CD4-positive, alpha-beta memory T cell (primary cell): ENCODE data around the gene PRDM15. TPM values are rescaled to one million over a fixed set of nuclear protein-coding genes. Genes with fewer than 3 reads are reported as not detected.

Experiments
- CTCF ChIA-PET: fragments of 350-600 bp; sonication (Branson Sonifier 250); formaldehyde crosslinking; loops from one replicate; lab custom pipeline; 2021; ENCODE audit warnings: inconsistent platforms; ENCODE audit not compliant: partially characterized antibody; lab: Charles Lee
- POLR2A ChIA-PET: fragments of 350-600 bp; sonication (Branson Sonifier 250); formaldehyde crosslinking; loops from one replicate; lab custom pipeline; 2021; ENCODE audit not compliant: partially characterized antibody; lab: Charles Lee
- DNase-seq, 5 donors: peaks; one replicate each; pipeline versions ENCODE4 v3.0.0 to v3.0.0-alpha.2; 2020 to 2022; ENCODE audit warnings: mixed read lengths in 1 of 5
- H3K27ac ChIP-seq: one replicate; pipeline ENCODE4 v1.7.0; 2013; ENCODE audit warnings: low read depth, low read length
- H3K27me3 ChIP-seq: 2 replicates; pipeline ENCODE4 v1.7.0; 2013; ENCODE audit warnings: mild to moderate bottlenecking, low read length, moderate library complexity; ENCODE audit not compliant: insufficient read depth
- H3K36me3 ChIP-seq: 2 replicates; pipeline ENCODE4 v1.7.0; 2013; ENCODE audit warnings: mild to moderate bottlenecking, low read length, moderate library complexity; ENCODE audit not compliant: insufficient read depth
- H3K4me1 ChIP-seq: 2 replicates; pipeline ENCODE4 v1.7.0; 2013; ENCODE audit warnings: mild to moderate bottlenecking, low read length, moderate library complexity; ENCODE audit not compliant: insufficient read depth
- H3K4me3 ChIP-seq, 2 donors: one replicate each; pipeline ENCODE4 v1.7.0; 2013; ENCODE audit warnings: low read length in 2 of 2, mild to moderate bottlenecking in 1 of 2
- H3K9me3 ChIP-seq, 2 donors: one replicate each; pipeline ENCODE4 v1.7.0; 2013; ENCODE audit warnings: low read length in 2 of 2, control low read depth in 1 of 2; ENCODE audit not compliant: control insufficient read depth in 1 of 2
- H3K27ac Mint-ChIP-seq, 7 donors: one replicate each; pipeline ENCODE4 v1.8.0; 2020 to 2021; ENCODE audit warnings: mixed read lengths in 7 of 7, mild to moderate bottlenecking in 6 of 7, inconsistent platforms in 3 of 7, moderate library complexity in 3 of 7
- H3K27me3 Mint-ChIP-seq, 2 donors: one replicate each; pipeline ENCODE4 v1.8.0; 2020 to 2021; ENCODE audit warnings: mixed read lengths in 2 of 2
- H3K36me3 Mint-ChIP-seq, 2 donors: one replicate each; pipeline ENCODE4 v1.8.0; 2020 to 2021; ENCODE audit warnings: mixed read lengths in 2 of 2, inconsistent platforms in 1 of 2, mild to moderate bottlenecking in 1 of 2
- H3K4me1 Mint-ChIP-seq, 4 donors: one replicate each; pipeline ENCODE4 v1.8.0; 2020 to 2021; ENCODE audit warnings: mixed read lengths in 4 of 4, mild to moderate bottlenecking in 1 of 4
- H3K4me3 Mint-ChIP-seq, 8 donors: one replicate each; pipeline ENCODE4 v1.8.0; 2020 to 2021; ENCODE audit warnings: mixed read lengths in 8 of 8, mild to moderate bottlenecking in 7 of 8, moderate library complexity in 6 of 8, inconsistent platforms in 3 of 8
- H3K9me3 Mint-ChIP-seq, 8 donors: one replicate each; pipeline ENCODE4 v1.8.0; 2020 to 2021; ENCODE audit warnings: mixed read lengths in 8 of 8, mild to moderate bottlenecking in 5 of 8, inconsistent platforms in 3 of 8, moderate library complexity in 1 of 8
- intact Hi-C: fragments of 100-400 bp; cut with micrococcal nuclease; formaldehyde crosslinking; loops from one replicate; pipeline ENCODE4 v1.15.1; 2023
- polyA plus RNA-seq, 2 donors: library from polyadenylated mRNA; unstranded; fragments of 300-500 nt; fragmentation: Illumina TruSeq; gene quantifications; one replicate each; pipeline ENCODE4 v1.2.3, GENCODE V29; 2021
- total RNA-seq, 2 experiments: library from RNA; stranded (reverse); gene quantifications; one replicate each; pipeline ENCODE4 v1.2.3, GENCODE V29; 2021

The PRDM15 gene
- total and polyA plus RNA-seq, 4 experiments from 2014 or later: 0.50 to 14.3 (median 8.8) TPM

- H3K9me3 Mint-ChIP-seq: no peaks in the 10 kb centered on the region
- DNase-seq: no peak
- ChIA-PET POLR2A (no interaction called here), CTCF (no interaction called here)
- Histone ChIP-seq H3K9me3 (no peaks in the 10 kb centered on the region), H3K4me1 (peaks cover 15% of the 10 kb centered on the region), H3K36me3 (no peaks in the 10 kb centered on the region), H3K27me3 (no peaks in the 10 kb centered on the region), H3K4me3 (no peak overlapping the region), H3K27ac (no peak overlapping the region)
- intact Hi-C loops: no loop called here
- no peaks in the 10 kb centered on the region for H3K27me3 Mint-ChIP-seq
- peaks cover 12 to 39% (median 28%) of the 10 kb centered on the region in 4 donors for H3K4me1 Mint-ChIP-seq
- no peak overlapping the region for H3K4me3 Mint-ChIP-seq
- H3K27ac Mint-ChIP-seq: no peak overlapping the region
- H3K36me3 Mint-ChIP-seq: peaks cover 13 to 14% of the 10 kb centered on the region in 2 donors
Observed at GRCh38 chr21:41873005-41873404, 6.1 kb downstream of the PRDM15 start.

- Mint-ChIP-seq H3K9me3 (no peaks in the 10 kb centered on the region), H3K27ac (no peak overlapping the region), H3K4me1 (peaks cover 6 to 24% (median 16%) of the 10 kb centered on the region in 4 donors), H3K27me3 (no peaks in the 10 kb centered on the region), H3K36me3 (peaks cover 13 to 14% of the 10 kb centered on the region in 2 donors), H3K4me3 (no peak overlapping the region)
- Histone ChIP-seq H3K36me3 (no peaks in the 10 kb centered on the region), H3K27me3 (no peaks in the 10 kb centered on the region), H3K27ac (no peak overlapping the region), H3K4me3 (no peak overlapping the region), H3K9me3 (no peaks in the 10 kb centered on the region), H3K4me1 (no peaks in the 10 kb centered on the region)
- intact Hi-C loops: no loop called here
- ChIA-PET CTCF (interaction anchor here (0.9 kb wide), 1 partner anchor 15 kb away, joined by 3 read pairs; no protein-coding TSS in a partner anchor), POLR2A (no interaction called here)
- DNase-seq: no peak
Observed at GRCh38 chr21:41871293-41872030, 7.7 kb downstream of the PRDM15 start.

GRCh38 chr21:41869771-41870170 lies 9.4 kb downstream of the PRDM15 start:
- ChIA-PET POLR2A (no interaction called here), CTCF (no interaction called here)
- Mint-ChIP-seq H3K4me3 (no peak overlapping the region), H3K27me3 (no peaks in the 10 kb centered on the region), H3K36me3 (peaks cover 8 to 14% of the 10 kb centered on the region in 2 donors), H3K4me1 (peaks cover 12 to 25% (median 18%) of the 10 kb centered on the region in 4 donors), H3K9me3 (no peaks in the 10 kb centered on the region), H3K27ac (no peak overlapping the region)
- H3K4me3 ChIP-seq: no peak overlapping the region
- H3K4me1 ChIP-seq: no peaks in the 10 kb centered on the region
- H3K9me3 ChIP-seq: no peaks in the 10 kb centered on the region
- H3K36me3 ChIP-seq: no peaks in the 10 kb centered on the region
- intact Hi-C loops: no loop called here
- DNase-seq: no peak
- no peak overlapping the region for H3K27ac ChIP-seq
- no peaks in the 10 kb centered on the region for H3K27me3 ChIP-seq

GRCh38 chr21:41868062-41868710 lies 11.0 kb downstream of the PRDM15 start:
- Histone ChIP-seq H3K36me3 (no peaks in the 10 kb centered on the region), H3K27me3 (no peaks in the 10 kb centered on the region), H3K4me1 (no peaks in the 10 kb centered on the region), H3K9me3 (no peaks in the 10 kb centered on the region), H3K4me3 (no peak overlapping the region), H3K27ac (no peak overlapping the region)
- Mint-ChIP-seq H3K27me3 (no peaks in the 10 kb centered on the region), H3K4me3 (no peak overlapping the region), H3K9me3 (no peaks in the 10 kb centered on the region), H3K27ac (no peak overlapping the region), H3K36me3 (peaks cover 7 to 10% of the 10 kb centered on the region in 2 donors), H3K4me1 (peaks cover 16 to 30% (median 18%) of the 10 kb centered on the region in 4 donors)
- ChIA-PET POLR2A (interaction anchor here (0.9 kb wide), 1 partner anchor 10 kb away, joined by 3 read pairs; no protein-coding TSS in a partner anchor), CTCF (no interaction called here)
- DNase-seq: no peak
- intact Hi-C loops: no loop called here

- Histone ChIP-seq H3K4me1 (no peaks in the 10 kb centered on the region), H3K27me3 (no peaks in the 10 kb centered on the region), H3K27ac (no peak overlapping the region), H3K9me3 (no peaks in the 10 kb centered on the region), H3K36me3 (no peaks in the 10 kb centered on the region), H3K4me3 (no peak overlapping the region)
- intact Hi-C loops: no loop called here
- peak overlapping the region in 1 of 7 donors; percentile 15 for H3K27ac Mint-ChIP-seq
- ChIA-PET CTCF (no interaction called here), POLR2A (interaction anchor here (0.9 kb wide), 1 partner anchor 11 kb away, joined by 3 read pairs; no protein-coding TSS in a partner anchor)
- H3K36me3 Mint-ChIP-seq: peaks cover 2 to 3% of the 10 kb centered on the region in 2 donors
- no peaks in the 10 kb centered on the region for H3K9me3 Mint-ChIP-seq
- peaks cover 16 to 28% (median 18%) of the 10 kb centered on the region in 4 donors for H3K4me1 Mint-ChIP-seq
- H3K27me3 Mint-ChIP-seq: no peaks in the 10 kb centered on the region
- no peak overlapping the region for H3K4me3 Mint-ChIP-seq
- no peak for DNase-seq
Observed at GRCh38 chr21:41867313-41867712, 11.8 kb downstream of the PRDM15 start.

GRCh38 chr21:41866274-41866809 lies 12.8 kb downstream of the PRDM15 start:
- intact Hi-C loops: no loop called here
- CTCF ChIA-PET: no interaction called here
- Histone ChIP-seq H3K9me3 (no peaks in the 10 kb centered on the region), H3K27ac (no peak overlapping the region), H3K36me3 (no peaks in the 10 kb centered on the region), H3K27me3 (no peaks in the 10 kb centered on the region), H3K4me3 (no peak overlapping the region), H3K4me1 (no peaks in the 10 kb centered on the region)
- H3K4me1 Mint-ChIP-seq: peaks cover 16 to 20% (median 18%) of the 10 kb centered on the region in 4 donors
- DNase-seq: no peak
- H3K36me3 Mint-ChIP-seq: peaks cover 0 to 3% of the 10 kb centered on the region in 2 donors
- no peaks in the 10 kb centered on the region for H3K9me3 Mint-ChIP-seq
- POLR2A ChIA-PET: no interaction called here
- no peaks in the 10 kb centered on the region for H3K27me3 Mint-ChIP-seq
- H3K4me3 Mint-ChIP-seq: no peak overlapping the region
- H3K27ac Mint-ChIP-seq: no peak overlapping the region
